SK-N-MC (cell line): ENCODE measurements around the gene FIBIN.

Source experiments
- EZH2 ChIP-seq: fragments of 200-600 bp; sonication (generic); IDR thresholded peaks from one replicate; pipeline ENCODE4 v1.6.1; 2017; ENCODE audit warnings: antibody characterized with exemption
- FOXP2 ChIP-seq: optimal IDR thresholded peaks from 2 replicates; pipeline ENCODE3; 2011; ENCODE audit warnings: mild to moderate bottlenecking, moderate library complexity; ENCODE audit not compliant: insufficient read depth; ENCODE audit errors: extremely low read length, control extremely low read depth
- POLR2AphosphoS5 ChIP-seq: IDR thresholded peaks from 2 replicates; pipeline ENCODE4 v1.6.1; 2012; ENCODE audit warnings: mild to moderate bottlenecking, low read depth, low read length, borderline replicate concordance

DNA sequence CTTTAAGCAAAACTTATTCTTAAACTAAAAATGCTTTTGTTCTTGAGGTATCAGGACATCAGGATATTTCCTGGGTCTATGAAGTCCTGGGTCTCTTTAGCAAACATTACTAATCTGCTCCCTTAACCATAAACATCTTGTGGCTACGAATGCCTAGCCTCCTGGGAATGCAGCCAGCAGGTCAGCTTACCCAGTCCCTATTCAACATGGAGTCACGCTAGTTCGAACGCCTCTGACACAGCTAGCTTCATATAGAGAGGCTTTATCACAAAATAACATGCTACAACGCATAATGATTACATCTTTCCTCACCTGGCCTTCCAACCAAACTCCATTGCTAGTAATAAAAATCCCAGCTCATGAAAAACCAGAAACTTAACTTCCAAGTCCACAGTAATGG is 17.5 kb upstream of the FIBIN start:
- TF ChIP-seq EZH2 (no peak), POLR2AphosphoS5 (no peak), FOXP2 (no peak)
